IPS-NIHi7 (cell line): ENCODE results near the gene LUC7L.
"Not testable (repeated sequence)": the region's sequence is repeated elsewhere in the genome, so short reads cannot be mapped to it uniquely, and the experiment has no call there.

ENCODE experiments used
- DNase-seq: peaks from one replicate; pipeline ENCODE4 v3.0.0; 2012; ENCODE audit warnings: mixed read lengths; ENCODE audit errors: extremely low spot score

Gene LUC7L

GRCh38 chr16:230351-230750 is 1.1 kb upstream of the LUC7L start:
- not testable (repeated sequence) for DNase-seq

- no peak for DNase-seq
These were observed 557 bp upstream of the LUC7L start for GRCh38 chr16:229731-230281.

GRCh38 chr16:228151-228851 is 948 bp downstream of the LUC7L start:
- DNase-seq, result no peak

GRCh38 chr16:220021-220420 is 9.2 kb downstream of the LUC7L start:
- no peak for DNase-seq

GRCh38 chr16:212999-213398 is 16.2 kb downstream of the LUC7L start:
- DNase-seq, result no peak

GRCh38 chr16:211631-212180 is 17.5 kb downstream of the LUC7L start:
- DNase-seq, result not testable (repeated sequence)

- not testable (repeated sequence) for DNase-seq
These were observed 19.9 kb downstream of the LUC7L start for GRCh38 chr16:209359-209758.

- DNase-seq, result not testable (repeated sequence)
These were observed 25.2 kb downstream of the LUC7L start for GRCh38 chr16:204046-204445.

GRCh38 chr16:203246-203645 is 26.0 kb downstream of the LUC7L start:
- DNase-seq, result no peak

GRCh38 chr16:200388-200787 is 28.9 kb downstream of the LUC7L start:
- no peak for DNase-seq

- no peak for DNase-seq
These were observed 34.7 kb downstream of the LUC7L start for GRCh38 chr16:194516-194915.

- no peak for DNase-seq
These were observed 35.8 kb downstream of the LUC7L start for GRCh38 chr16:193441-193840.

- no peak for DNase-seq
These were observed 36.6 kb downstream of the LUC7L start for GRCh38 chr16:192686-193085.

GRCh38 chr16:191831-192230 is 37.4 kb downstream of the LUC7L start:
- DNase-seq, result no peak

- DNase-seq, result no peak
These were observed 39.6 kb downstream of the LUC7L start for GRCh38 chr16:189604-190186.

GRCh38 chr16:188674-189073 is 40.6 kb downstream of the LUC7L start:
- DNase-seq, result peak; percentile 30

- no peak for DNase-seq
These were observed 41.9 kb downstream of the LUC7L start for GRCh38 chr16:187330-187729.

GRCh38 chr16:185691-186090 is 43.6 kb downstream of the LUC7L start:
- DNase-seq, result no peak

GRCh38 chr16:185213-185612 is 44.0 kb downstream of the LUC7L start:
- DNase-seq, result no peak

- no peak for DNase-seq
These were observed 46.2 kb downstream of the LUC7L start for GRCh38 chr16:183005-183404.

- DNase-seq, result no peak
These were observed 47.7 kb downstream of the LUC7L start for GRCh38 chr16:181565-182021.

GRCh38 chr16:180681-181564 is 48.3 kb downstream of the LUC7L start:
- peak; percentile 94 for DNase-seq
